Activated T-helper 2 cell treated with anti-CD3 and anti-CD28 coated beads, Interferon-gamma antibody, Interleukin-2, Interleukin-4, amounts not matched to agents 10 μg/mL and 5 μg/mL and 100 μg/mL, durations not matched to agents 14 hours and 24 hours and 36 hours (primary cell): Measurements from ENCODE around the gene TBC1D5. TPM values are rescaled to one million over a fixed set of nuclear protein-coding genes. Genes with fewer than 3 reads are reported as not detected.

ENCODE experiments used
- DNase-seq: peaks from one replicate; pipeline ENCODE4 v3.0.0; 2021; ENCODE audit warnings: low spot score
- H3K27ac Mint-ChIP-seq: one replicate; pipeline ENCODE4 v1.8.0; 2021; ENCODE audit warnings: mixed read lengths
- H3K27me3 Mint-ChIP-seq: one replicate; pipeline ENCODE4 v1.8.0; 2021; ENCODE audit warnings: low read depth, mixed read lengths
- H3K36me3 Mint-ChIP-seq: one replicate; pipeline ENCODE4 v1.8.0; 2021; ENCODE audit warnings: low read depth, mixed read lengths
- H3K4me1 Mint-ChIP-seq: one replicate; pipeline ENCODE4 v1.8.0; 2021; ENCODE audit warnings: low read depth, mixed read lengths
- H3K4me3 Mint-ChIP-seq: one replicate; pipeline ENCODE4 v1.8.0; 2021; ENCODE audit warnings: low read depth, mild to moderate bottlenecking, moderate library complexity, mixed read lengths
- H3K9me3 Mint-ChIP-seq: one replicate; pipeline ENCODE4 v1.8.0; 2021; ENCODE audit warnings: mixed read lengths
- intact Hi-C: fragments of 100-400 bp; cut with micrococcal nuclease; formaldehyde crosslinking; loops from one replicate; pipeline ENCODE4 v1.15.1; 2023
- total RNA-seq: library from RNA; stranded (reverse); gene quantifications from 2 replicates; pipeline ENCODE4 v1.2.3, GENCODE V29; 2022

TBC1D5 gene
- total RNA-seq, 1 donor from 2014 or later = 43.9 TPM

DNA sequence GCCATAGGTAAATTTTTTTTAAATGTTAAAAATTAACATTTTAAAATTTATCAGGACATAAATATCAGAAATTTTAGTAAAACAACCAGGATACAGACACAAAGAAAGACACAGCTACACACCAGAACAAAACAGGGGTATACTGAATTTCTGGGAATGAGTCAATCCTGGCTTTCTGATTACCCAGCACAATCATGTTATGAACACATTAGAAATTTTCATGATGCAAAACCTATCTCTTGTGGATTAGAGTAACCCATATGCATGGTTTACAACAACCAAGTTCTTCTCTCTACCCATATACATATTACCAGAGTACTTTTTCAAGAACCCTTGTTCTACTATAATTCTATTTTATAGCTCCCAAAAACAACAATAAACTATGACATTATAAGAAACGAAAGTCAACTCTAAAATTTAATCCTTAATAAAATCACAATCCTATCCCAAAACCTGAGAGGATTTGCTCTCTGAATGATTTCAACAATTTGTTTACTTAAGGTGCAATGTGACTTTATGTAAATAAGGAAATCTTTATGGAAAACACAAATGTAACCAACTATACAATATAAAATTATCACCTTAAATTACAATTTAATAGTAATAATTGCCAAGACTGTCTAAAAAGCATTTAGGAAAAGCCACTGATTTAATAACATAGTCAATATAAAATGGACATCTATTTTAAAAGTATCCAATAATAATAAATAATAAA, 184.5 kb downstream of the TBC1D5 start:
- no peak for DNase-seq
- no peaks in the 10 kb centered on the region for H3K9me3 Mint-ChIP-seq
- H3K27ac Mint-ChIP-seq = no peak overlapping the region
- no peaks in the 10 kb centered on the region for H3K27me3 Mint-ChIP-seq
- H3K4me3 Mint-ChIP-seq = no peak overlapping the region
- no peaks in the 10 kb centered on the region for H3K4me1 Mint-ChIP-seq
- H3K36me3 Mint-ChIP-seq = no peaks in the 10 kb centered on the region
- intact Hi-C loops = no loop called here

GRCh38 chr3:17555525-17555924, 186.9 kb downstream of the TBC1D5 start:
- intact Hi-C loops = no loop called here

GRCh38 chr3:17554078-17554477, 188.4 kb downstream of the TBC1D5 start:
- no peak for DNase-seq
- Mint-ChIP-seq H3K4me1 (no peaks in the 10 kb centered on the region), H3K36me3 (no peaks in the 10 kb centered on the region), H3K27me3 (no peaks in the 10 kb centered on the region), H3K9me3 (no peaks in the 10 kb centered on the region), H3K4me3 (no peak overlapping the region), H3K27ac (no peak overlapping the region)
- intact Hi-C loops = no loop called here

More at GRCh38 chr3:17555525-17555924, 186.9 kb downstream of the TBC1D5 start:
- no peaks in the 10 kb centered on the region for H3K4me1 Mint-ChIP-seq
- H3K4me3 Mint-ChIP-seq = no peak overlapping the region
- H3K36me3 Mint-ChIP-seq = no peaks in the 10 kb centered on the region
- no peak overlapping the region for H3K27ac Mint-ChIP-seq
- no peaks in the 10 kb centered on the region for H3K27me3 Mint-ChIP-seq
- H3K9me3 Mint-ChIP-seq = no peaks in the 10 kb centered on the region
- DNase-seq = no peak

DNA sequence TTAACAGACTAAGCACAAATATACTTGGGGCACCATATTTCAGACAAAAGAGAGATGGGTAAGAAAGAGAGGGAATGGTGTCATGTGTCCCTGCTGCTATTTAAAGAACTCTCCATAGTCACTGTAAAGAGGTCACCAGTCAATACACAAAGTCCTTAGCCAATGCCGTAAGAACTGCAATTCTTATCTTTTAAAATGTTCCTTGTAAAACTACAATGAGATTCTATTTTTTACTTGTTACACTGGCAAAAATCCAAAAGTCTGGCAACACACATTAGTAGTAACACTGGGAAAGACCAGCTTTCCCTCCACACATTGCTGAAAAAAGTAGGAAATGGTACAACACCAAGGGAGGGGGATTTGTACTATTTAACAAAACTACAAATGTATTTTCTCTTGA, 189.4 kb downstream of the TBC1D5 start:
- H3K27me3 Mint-ChIP-seq = no peaks in the 10 kb centered on the region
- no peak overlapping the region for H3K27ac Mint-ChIP-seq
- DNase-seq = no peak
- no peaks in the 10 kb centered on the region for H3K9me3 Mint-ChIP-seq
- no peaks in the 10 kb centered on the region for H3K4me1 Mint-ChIP-seq
- no peaks in the 10 kb centered on the region for H3K36me3 Mint-ChIP-seq
- no peak overlapping the region for H3K4me3 Mint-ChIP-seq
- intact Hi-C loops = no loop called here

DNA sequence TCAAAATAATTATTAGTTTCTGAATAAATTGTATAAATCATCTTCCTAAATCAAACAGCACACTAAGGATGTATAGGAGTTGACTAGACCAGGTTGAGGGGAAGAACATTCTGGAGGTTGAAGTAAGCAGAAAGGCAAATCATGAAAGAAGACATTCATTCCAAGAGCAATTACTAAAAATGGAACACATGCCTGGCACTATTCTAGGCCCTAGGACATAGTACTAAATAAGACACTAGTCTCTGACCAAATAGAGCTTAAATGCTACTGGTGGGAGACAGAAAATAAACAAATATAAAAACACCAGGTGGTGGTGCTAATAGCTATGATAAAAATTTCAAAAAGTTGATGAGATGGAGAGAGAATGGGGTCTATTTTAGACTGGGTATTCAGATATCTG, 190.1 kb downstream of the TBC1D5 start:
- Mint-ChIP-seq H3K36me3 (no peaks in the 10 kb centered on the region), H3K4me1 (no peaks in the 10 kb centered on the region), H3K9me3 (no peaks in the 10 kb centered on the region), H3K4me3 (no peak overlapping the region), H3K27ac (no peak overlapping the region), H3K27me3 (no peaks in the 10 kb centered on the region)
- intact Hi-C loops = no loop called here
- DNase-seq = no peak

GRCh38 chr3:17551895-17552294, 190.5 kb downstream of the TBC1D5 start:
- Mint-ChIP-seq H3K27me3 (no peaks in the 10 kb centered on the region), H3K36me3 (no peaks in the 10 kb centered on the region), H3K4me3 (no peak overlapping the region), H3K9me3 (no peaks in the 10 kb centered on the region), H3K4me1 (no peaks in the 10 kb centered on the region), H3K27ac (no peak overlapping the region)
- DNase-seq = no peak
- intact Hi-C loops = no loop called here

GRCh38 chr3:17551333-17551732, 191.1 kb downstream of the TBC1D5 start:
- no peak for DNase-seq
- no peaks in the 10 kb centered on the region for H3K36me3 Mint-ChIP-seq
- H3K27ac Mint-ChIP-seq = no peak overlapping the region
- no peaks in the 10 kb centered on the region for H3K4me1 Mint-ChIP-seq
- no peaks in the 10 kb centered on the region for H3K27me3 Mint-ChIP-seq
- no peaks in the 10 kb centered on the region for H3K9me3 Mint-ChIP-seq
- H3K4me3 Mint-ChIP-seq = no peak overlapping the region
- intact Hi-C loops = no loop called here

GRCh38 chr3:17550624-17551023, 191.8 kb downstream of the TBC1D5 start:
- Mint-ChIP-seq H3K27ac (no peak overlapping the region), H3K36me3 (no peaks in the 10 kb centered on the region), H3K9me3 (no peaks in the 10 kb centered on the region), H3K4me3 (no peak overlapping the region), H3K4me1 (no peaks in the 10 kb centered on the region), H3K27me3 (no peaks in the 10 kb centered on the region)
- DNase-seq = no peak
- intact Hi-C loops = no loop called here

DNA sequence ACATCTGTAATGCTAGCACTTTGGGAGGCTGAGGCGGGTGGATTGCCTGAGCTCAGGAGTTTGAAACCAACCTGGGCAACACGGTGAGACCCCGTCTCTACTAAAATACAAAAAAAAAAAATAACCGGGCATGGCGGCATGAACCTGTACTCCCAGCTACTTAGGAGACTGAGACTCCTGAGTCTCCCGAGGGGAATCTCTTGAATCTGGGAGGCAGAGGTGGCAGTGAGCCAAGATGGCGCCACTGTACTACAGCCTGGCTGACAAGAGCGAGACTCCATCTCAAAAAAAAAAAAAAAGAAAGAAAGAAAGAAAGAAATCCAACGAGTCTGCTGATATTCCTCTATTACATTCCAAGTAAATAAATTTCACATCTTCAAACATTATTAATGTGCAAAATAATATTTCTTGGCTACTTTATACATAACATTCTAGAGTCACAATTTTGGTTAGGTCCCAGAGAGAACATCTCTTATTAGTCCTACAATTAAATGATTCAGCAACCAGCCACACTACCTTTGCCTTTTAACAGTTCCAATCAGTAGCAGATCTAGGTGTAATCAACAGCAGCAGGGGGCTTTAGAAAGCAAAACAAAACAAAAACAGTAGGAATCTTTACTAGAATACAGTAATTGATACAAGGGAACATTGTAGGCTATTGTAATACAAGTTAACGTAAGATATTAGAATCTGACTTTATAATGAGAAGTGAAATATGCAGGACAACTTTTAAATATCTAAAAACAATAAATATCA, 195.8 kb downstream of the TBC1D5 start:
- Mint-ChIP-seq H3K27ac (no peak overlapping the region), H3K4me1 (no peaks in the 10 kb centered on the region), H3K9me3 (no peaks in the 10 kb centered on the region), H3K4me3 (no peak overlapping the region), H3K27me3 (no peaks in the 10 kb centered on the region), H3K36me3 (peaks cover 2% of the 10 kb centered on the region)
- intact Hi-C loops = no loop called here
- DNase-seq = no peak

- H3K27ac Mint-ChIP-seq = no peak overlapping the region
- H3K4me3 Mint-ChIP-seq = no peak overlapping the region
- intact Hi-C loops = no loop called here
- DNase-seq = no peak
- H3K4me1 Mint-ChIP-seq = no peaks in the 10 kb centered on the region
- H3K27me3 Mint-ChIP-seq = no peaks in the 10 kb centered on the region
- no peaks in the 10 kb centered on the region for H3K9me3 Mint-ChIP-seq
- peaks cover 2% of the 10 kb centered on the region for H3K36me3 Mint-ChIP-seq
Measured at GRCh38 chr3:17544632-17545031, 197.8 kb downstream of the TBC1D5 start.

DNA sequence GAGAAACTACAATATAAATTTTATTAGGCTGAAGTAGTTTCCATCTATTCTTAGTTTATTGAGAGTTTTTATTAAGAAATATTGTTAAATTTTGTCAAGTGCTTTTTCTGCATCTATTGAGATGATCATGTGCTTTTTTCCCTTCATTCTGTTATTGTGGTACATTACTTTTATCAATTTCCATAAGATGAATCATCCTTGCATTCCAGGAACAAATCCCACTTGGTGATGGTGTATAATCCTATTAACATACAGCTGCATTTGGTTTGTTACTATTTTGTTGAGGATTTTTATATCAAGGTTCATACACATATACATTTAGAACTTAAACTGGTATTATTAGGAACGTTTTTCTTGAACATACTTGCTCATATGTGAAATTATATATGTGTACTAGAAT, 199.8 kb downstream of the TBC1D5 start:
- Mint-ChIP-seq H3K36me3 (peaks cover 2% of the 10 kb centered on the region), H3K4me1 (no peaks in the 10 kb centered on the region), H3K27ac (no peak overlapping the region), H3K9me3 (no peaks in the 10 kb centered on the region), H3K27me3 (no peaks in the 10 kb centered on the region), H3K4me3 (no peak overlapping the region)
- intact Hi-C loops = no loop called here
- DNase-seq = no peak

DNA sequence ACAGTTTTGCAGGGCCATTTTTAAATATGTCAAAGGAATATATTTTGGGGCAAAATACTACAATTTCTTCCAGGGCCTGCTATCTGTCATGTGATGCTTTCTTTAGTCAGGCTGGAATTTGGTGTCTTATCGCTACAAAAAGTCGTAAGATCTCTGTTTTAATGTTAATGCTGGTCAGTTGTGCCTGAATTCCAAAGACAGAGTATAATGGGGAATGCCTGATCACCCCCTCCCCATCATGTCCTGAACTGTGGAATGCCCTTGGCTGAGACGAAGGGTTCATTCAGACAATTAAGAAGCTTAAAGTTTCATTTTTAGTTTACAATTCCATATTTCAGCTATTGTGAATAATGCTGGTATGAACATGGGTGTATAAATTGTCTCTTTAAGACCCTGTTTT, 203.0 kb downstream of the TBC1D5 start:
- DNase-seq = no peak
- peaks cover 2% of the 10 kb centered on the region for H3K36me3 Mint-ChIP-seq
- H3K27ac Mint-ChIP-seq = no peak overlapping the region
- H3K4me3 Mint-ChIP-seq = no peak overlapping the region
- H3K4me1 Mint-ChIP-seq = no peaks in the 10 kb centered on the region
- H3K27me3 Mint-ChIP-seq = no peaks in the 10 kb centered on the region
- H3K9me3 Mint-ChIP-seq = no peaks in the 10 kb centered on the region
- intact Hi-C loops = no loop called here

DNA sequence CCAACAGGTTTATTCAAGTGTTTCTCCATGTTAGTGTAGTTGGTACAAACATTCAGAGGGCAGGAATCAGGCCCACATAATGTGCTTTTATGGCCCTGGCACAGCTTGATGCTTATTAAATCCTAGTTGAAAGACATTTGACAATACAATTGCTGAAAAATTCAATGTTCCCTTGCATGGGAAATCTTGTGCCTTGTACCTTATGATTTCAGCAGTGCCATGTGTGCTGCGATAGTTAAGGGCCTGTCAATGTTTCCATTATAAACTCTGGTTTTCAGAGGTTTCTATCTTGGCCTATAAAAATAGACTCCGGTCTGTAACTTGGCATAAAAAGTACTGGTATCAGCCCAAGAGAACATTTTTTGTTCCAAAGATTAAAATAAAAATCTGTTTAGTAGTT, 207.2 kb downstream of the TBC1D5 start:
- Mint-ChIP-seq H3K4me1 (no peaks in the 10 kb centered on the region), H3K27me3 (no peaks in the 10 kb centered on the region), H3K9me3 (peaks cover 3% of the 10 kb centered on the region), H3K36me3 (peaks cover 3% of the 10 kb centered on the region), H3K27ac (no peak overlapping the region), H3K4me3 (no peak overlapping the region)
- intact Hi-C loops = no loop called here
- no peak for DNase-seq
